Measurements from ENCODE around the gene SLC39A3. TPM values are rescaled to one million over a fixed set of nuclear protein-coding genes. Genes with fewer than 3 reads are reported as not detected.

SLC39A3 gene
- total and polyA plus RNA-seq, 2 experiments from 2014 or later, result 33.5 to 47.4 TPM

DNA sequence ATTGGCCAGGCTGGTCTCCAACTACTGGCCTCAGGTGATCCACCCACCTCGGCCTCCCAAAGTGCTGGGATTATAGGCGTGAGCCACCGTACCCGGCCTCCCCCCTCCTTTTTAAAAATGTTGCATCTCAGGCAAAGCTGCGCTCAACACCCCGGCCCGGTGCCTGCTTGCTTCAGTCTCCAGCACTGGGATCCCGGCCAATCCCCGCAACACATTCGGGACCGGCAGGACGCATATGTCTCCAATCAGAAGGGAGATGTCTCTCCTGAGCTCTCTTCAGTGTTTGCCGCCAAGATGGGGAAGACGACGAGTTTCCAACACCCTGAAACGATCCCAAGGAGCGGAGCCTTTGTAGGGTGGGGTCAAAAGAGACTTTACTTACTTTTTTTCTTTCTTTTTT is 53.5 kb downstream of the SLC39A3 start:
- Histone ChIP-seq H3K4me3 (no peak overlapping the region), H3K9me2 (ENCODE audit: insufficient read depth) (no peaks in the 10 kb centered on the region), H4K20me1 (replicated peaks; ENCODE audit: insufficient read depth) (no peaks in the 10 kb centered on the region; the same call in 1 of the 2 replicates), H3F3A (replicated peaks; ENCODE audit: low read depth) (no peaks in the 10 kb centered on the region), H3K4me1 (ENCODE audit: insufficient read depth) (no peaks in the 10 kb centered on the region), H3K36me3 (ENCODE audit: insufficient read depth) (no peaks in the 10 kb centered on the region), H3K4me2 (no peak overlapping the region), H2AFZ (no peak overlapping the region), H3K27me3 (ENCODE audit: insufficient read depth) (no peaks in the 10 kb centered on the region), H3K79me2 (replicated peaks; ENCODE audit: insufficient read depth) (no peaks in the 10 kb centered on the region), H3K27ac (ENCODE audit: low read depth) (no peak overlapping the region)
- no peak for ATAC-seq
- TF ChIP-seq ZNF114 (CRISPR knock-in tag; IDR thresholded peaks at IDR 0.05) (no peak), EZH2phosphoT487 (IDR thresholded peaks at IDR 0.05; ENCODE audit: unreplicated experiment) (no peak), JUNB (IDR thresholded peaks at IDR 0.05; ENCODE audit: unreplicated experiment) (no peak), STAT1 (IDR thresholded peaks at IDR 0.05; ENCODE audit: unreplicated experiment) (no peak), ZNF331 (CRISPR knock-in tag; IDR thresholded peaks at IDR 0.05; ENCODE audit: low read depth) (no peak), EZH2 (IDR thresholded peaks at IDR 0.05; ENCODE audit: low read depth, unreplicated experiment) (no peak), POLR2AphosphoS5 (IDR thresholded peaks at IDR 0.05; ENCODE audit: low read depth) (no peak), NANOG (IDR thresholded peaks at IDR 0.05; ENCODE audit: borderline replicate concordance) (no peak), CREB1 (CRISPR knock-in tag; IDR thresholded peaks at IDR 0.05; ENCODE audit: low read depth) (no peak)
- TF ChIP-seq, protein P1, sequence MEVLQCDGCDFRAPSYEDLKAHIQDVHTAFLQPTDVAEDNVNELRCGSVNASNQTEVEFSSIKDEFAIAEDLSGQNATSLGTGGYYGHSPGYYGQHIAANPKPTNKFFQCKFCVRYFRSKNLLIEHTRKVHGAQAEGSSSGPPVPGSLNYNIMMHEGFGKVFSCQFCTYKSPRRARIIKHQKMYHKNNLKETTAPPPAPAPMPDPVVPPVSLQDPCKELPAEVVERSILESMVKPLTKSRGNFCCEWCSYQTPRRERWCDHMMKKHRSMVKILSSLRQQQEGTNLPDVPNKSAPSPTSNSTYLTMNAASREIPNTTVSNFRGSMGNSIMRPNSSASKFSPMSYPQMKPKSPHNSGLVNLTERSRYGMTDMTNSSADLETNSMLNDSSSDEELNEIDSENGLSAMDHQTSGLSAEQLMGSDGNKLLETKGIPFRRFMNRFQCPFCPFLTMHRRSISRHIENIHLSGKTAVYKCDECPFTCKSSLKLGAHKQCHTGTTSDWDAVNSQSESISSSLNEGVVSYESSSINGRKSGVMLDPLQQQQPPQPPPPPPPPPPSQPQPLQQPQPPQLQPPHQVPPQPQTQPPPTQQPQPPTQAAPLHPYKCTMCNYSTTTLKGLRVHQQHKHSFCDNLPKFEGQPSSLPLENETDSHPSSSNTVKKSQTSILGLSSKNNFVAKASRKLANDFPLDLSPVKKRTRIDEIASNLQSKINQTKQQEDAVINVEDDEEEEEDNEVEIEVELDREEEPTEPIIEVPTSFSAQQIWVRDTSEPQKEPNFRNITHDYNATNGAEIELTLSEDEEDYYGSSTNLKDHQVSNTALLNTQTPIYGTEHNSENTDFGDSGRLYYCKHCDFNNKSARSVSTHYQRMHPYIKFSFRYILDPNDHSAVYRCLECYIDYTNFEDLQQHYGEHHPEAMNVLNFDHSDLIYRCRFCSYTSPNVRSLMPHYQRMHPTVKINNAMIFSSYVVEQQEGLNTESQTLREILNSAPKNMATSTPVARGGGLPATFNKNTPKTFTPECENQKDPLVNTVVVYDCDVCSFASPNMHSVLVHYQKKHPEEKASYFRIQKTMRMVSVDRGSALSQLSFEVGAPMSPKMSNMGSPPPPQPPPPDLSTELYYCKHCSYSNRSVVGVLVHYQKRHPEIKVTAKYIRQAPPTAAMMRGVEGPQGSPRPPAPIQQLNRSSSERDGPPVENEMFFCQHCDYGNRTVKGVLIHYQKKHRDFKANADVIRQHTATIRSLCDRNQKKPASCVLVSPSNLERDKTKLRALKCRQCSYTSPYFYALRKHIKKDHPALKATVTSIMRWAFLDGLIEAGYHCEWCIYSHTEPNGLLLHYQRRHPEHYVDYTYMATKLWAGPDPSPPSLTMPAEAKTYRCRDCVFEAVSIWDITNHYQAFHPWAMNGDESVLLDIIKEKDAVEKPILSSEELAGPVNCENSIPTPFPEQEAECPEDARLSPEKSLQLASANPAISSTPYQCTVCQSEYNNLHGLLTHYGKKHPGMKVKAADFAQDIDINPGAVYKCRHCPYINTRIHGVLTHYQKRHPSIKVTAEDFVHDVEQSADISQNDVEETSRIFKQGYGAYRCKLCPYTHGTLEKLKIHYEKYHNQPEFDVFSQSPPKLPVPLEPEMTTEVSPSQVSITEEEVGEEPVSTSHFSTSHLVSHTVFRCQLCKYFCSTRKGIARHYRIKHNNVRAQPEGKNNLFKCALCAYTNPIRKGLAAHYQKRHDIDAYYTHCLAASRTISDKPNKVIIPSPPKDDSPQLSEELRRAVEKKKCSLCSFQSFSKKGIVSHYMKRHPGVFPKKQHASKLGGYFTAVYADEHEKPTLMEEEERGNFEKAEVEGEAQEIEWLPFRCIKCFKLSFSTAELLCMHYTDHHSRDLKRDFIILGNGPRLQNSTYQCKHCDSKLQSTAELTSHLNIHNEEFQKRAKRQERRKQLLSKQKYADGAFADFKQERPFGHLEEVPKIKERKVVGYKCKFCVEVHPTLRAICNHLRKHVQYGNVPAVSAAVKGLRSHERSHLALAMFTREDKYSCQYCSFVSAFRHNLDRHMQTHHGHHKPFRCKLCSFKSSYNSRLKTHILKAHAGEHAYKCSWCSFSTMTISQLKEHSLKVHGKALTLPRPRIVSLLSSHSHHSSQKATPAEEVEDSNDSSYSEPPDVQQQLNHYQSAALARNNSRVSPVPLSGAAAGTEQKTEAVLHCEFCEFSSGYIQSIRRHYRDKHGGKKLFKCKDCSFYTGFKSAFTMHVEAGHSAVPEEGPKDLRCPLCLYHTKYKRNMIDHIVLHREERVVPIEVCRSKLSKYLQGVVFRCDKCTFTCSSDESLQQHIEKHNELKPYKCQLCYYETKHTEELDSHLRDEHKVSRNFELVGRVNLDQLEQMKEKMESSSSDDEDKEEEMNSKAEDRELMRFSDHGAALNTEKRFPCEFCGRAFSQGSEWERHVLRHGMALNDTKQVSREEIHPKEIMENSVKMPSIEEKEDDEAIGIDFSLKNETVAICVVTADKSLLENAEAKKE (CRISPR knock-in tag; IDR thresholded peaks at IDR 0.05), result no peak
- TF ChIP-seq, protein P2, sequence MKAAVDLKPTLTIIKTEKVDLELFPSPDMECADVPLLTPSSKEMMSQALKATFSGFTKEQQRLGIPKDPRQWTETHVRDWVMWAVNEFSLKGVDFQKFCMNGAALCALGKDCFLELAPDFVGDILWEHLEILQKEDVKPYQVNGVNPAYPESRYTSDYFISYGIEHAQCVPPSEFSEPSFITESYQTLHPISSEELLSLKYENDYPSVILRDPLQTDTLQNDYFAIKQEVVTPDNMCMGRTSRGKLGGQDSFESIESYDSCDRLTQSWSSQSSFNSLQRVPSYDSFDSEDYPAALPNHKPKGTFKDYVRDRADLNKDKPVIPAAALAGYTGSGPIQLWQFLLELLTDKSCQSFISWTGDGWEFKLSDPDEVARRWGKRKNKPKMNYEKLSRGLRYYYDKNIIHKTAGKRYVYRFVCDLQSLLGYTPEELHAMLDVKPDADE (IDR thresholded peaks at IDR 0.05), result no peak
- TF ChIP-seq, protein P3, sequence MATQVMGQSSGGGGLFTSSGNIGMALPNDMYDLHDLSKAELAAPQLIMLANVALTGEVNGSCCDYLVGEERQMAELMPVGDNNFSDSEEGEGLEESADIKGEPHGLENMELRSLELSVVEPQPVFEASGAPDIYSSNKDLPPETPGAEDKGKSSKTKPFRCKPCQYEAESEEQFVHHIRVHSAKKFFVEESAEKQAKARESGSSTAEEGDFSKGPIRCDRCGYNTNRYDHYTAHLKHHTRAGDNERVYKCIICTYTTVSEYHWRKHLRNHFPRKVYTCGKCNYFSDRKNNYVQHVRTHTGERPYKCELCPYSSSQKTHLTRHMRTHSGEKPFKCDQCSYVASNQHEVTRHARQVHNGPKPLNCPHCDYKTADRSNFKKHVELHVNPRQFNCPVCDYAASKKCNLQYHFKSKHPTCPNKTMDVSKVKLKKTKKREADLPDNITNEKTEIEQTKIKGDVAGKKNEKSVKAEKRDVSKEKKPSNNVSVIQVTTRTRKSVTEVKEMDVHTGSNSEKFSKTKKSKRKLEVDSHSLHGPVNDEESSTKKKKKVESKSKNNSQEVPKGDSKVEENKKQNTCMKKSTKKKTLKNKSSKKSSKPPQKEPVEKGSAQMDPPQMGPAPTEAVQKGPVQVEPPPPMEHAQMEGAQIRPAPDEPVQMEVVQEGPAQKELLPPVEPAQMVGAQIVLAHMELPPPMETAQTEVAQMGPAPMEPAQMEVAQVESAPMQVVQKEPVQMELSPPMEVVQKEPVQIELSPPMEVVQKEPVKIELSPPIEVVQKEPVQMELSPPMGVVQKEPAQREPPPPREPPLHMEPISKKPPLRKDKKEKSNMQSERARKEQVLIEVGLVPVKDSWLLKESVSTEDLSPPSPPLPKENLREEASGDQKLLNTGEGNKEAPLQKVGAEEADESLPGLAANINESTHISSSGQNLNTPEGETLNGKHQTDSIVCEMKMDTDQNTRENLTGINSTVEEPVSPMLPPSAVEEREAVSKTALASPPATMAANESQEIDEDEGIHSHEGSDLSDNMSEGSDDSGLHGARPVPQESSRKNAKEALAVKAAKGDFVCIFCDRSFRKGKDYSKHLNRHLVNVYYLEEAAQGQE (IDR thresholded peaks at IDR 0.05; ENCODE audit: unreplicated experiment), result no peak
- TF ChIP-seq, protein P4, sequence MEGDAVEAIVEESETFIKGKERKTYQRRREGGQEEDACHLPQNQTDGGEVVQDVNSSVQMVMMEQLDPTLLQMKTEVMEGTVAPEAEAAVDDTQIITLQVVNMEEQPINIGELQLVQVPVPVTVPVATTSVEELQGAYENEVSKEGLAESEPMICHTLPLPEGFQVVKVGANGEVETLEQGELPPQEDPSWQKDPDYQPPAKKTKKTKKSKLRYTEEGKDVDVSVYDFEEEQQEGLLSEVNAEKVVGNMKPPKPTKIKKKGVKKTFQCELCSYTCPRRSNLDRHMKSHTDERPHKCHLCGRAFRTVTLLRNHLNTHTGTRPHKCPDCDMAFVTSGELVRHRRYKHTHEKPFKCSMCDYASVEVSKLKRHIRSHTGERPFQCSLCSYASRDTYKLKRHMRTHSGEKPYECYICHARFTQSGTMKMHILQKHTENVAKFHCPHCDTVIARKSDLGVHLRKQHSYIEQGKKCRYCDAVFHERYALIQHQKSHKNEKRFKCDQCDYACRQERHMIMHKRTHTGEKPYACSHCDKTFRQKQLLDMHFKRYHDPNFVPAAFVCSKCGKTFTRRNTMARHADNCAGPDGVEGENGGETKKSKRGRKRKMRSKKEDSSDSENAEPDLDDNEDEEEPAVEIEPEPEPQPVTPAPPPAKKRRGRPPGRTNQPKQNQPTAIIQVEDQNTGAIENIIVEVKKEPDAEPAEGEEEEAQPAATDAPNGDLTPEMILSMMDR (conservative IDR thresholded peaks at IDR 0.05; ENCODE audit: low read depth in 2 of 2), result no peak
- Mint-ChIP-seq H3K27me3 (ENCODE audit: insufficient read depth, low read depth, poor library complexity) (peaks cover 12% of the 10 kb centered on the region), H3K27ac (no peak overlapping the region), H3K4me3 (no peak overlapping the region), H3K36me3 (ENCODE audit: low read depth) (peaks cover 4% of the 10 kb centered on the region; the same call in 1 of the 3 replicates), H3K4me1 (no peaks in the 10 kb centered on the region), H3K9me3 (no peaks in the 10 kb centered on the region; the same call in 2 of the 3 replicates)
- no peak for DNase-seq (ENCODE audit: low spot score)

All from GM23338 (cell line).